HG03521 (cell line): ENCODE measurements around the gene SNRPE.
"Not testable (repeated sequence)": the region's sequence is repeated elsewhere in the genome, so short reads cannot be mapped to it uniquely, and the experiment has no call there.

ENCODE experiments used
- ATAC-seq: cut with Tn5 transposase; IDR thresholded peaks from one replicate; pipeline ENCODE4 v1.9.1; 2021; ENCODE audit warnings: mild to moderate bottlenecking, moderate library complexity; ENCODE audit not compliant: unreplicated experiment

The SNRPE gene

DNA sequence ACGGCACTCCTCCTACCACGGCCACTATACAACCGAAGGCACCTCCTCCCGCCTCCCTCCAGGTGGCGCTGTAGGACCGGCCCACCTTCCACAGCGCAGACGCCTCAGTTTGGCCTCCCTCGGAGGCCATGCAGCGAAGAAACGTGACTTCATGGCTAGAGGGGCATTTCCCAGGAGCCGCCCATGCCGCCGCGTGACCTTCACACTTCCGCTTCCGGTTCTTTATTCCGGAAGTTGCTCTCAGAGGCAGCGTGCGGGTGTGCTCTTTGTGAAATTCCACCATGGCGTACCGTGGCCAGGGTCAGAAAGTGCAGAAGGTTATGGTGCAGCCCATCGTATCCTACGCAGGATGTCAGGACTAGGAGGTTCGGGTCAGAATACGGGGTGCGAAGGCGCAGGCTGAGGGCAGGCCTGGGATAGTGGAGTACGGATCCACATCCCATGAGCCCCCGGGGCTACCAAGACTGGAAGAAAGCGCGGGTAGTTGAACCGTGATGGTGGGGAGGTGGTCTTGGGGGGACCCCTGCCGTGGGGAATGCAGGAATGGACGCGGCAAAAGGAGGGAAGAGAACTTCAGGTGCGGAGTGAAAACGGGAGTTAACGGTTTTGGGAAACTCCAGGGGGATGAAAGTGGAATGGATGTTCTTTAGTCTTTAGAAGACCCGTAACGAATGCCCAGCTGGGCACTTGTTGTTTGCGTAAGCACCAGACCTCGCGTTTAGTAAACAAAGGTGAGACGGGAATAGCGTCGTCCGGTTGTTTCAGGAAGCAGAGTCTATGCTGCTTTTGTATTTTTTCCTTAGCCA, at the start of gene SNRPE:
Gene SNRPE (plus strand): TSS at position 221 of the 806 bp plus-strand sequence. CDS start 61 bp downstream, at position 282.
- peak; percentile 96 for ATAC-seq

DNA sequence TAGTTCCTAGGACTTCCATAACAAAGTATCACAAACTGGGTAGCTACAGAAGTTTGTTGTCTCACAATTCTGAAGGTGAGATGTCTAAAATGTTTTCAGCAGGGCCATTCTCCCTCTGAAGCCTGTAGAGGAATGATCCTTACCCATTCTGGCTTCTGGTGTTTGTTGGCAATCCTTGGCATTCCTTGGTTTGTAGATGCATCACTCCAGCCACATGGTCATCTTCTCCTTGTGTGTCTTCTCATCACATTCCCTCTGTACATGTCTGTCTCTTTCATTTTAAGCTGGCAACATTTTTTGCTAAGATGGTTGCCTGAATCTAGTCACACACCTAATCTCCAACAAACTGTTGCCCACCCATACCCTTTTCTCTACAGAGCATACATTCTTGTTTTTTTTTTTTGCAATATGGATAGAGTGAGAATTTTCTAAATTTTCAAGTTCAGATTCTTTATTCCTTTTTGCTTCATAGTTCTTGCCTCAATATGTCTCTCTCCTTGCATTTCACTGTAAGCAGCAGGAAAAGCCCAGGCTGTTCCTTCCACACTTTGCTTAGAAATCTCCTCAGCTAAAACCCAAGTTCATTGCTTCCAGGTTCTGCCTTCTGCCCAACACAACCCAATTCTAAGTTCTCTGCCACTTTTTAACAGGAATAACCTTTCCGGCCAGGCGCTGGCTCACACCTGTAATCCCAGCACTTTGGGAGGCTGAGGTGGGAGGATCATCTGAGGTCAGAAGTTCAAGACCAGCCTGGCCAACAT, 47.6 kb upstream of the SNRPE start:
- no peak for ATAC-seq

DNA sequence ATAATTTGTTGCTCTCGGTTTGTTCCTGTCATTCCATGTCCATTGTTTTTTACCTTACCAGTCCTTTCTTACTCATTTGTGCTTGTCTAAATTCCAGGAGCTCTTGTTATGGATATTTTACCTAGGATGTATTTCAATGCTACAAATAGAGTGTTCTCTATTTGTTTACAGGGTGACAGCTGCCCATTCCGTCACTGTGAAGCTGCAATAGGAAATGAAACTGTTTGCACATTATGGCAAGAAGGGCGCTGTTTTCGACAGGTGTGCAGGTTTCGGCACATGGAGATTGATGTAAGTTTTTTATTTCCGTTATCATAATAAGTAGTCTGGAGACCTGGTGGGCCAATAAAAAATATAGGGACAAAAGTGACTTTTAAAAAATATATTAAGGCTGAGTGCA, 43.0 kb upstream of the SNRPE start:
- ATAC-seq = no peak

DNA sequence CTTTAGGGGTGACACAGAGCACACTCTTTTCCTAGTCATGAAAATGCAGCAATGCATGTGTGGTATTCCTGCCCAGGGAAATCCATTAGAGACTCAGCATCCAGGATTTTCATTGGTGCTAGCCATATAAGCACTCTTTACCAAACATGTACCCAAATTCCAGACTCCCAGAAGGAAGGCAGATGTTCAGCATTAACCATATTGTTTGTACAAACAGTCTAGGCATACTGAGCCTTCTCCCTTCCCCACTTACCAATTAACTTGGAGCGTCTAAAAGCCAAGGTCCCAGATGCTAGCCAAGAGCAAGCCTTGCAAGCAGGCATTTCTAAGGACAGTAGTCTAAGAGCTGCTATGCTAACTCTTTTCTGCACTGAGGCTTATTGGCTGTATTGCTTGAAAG, 38.1 kb upstream of the SNRPE start:
- no peak for ATAC-seq

DNA sequence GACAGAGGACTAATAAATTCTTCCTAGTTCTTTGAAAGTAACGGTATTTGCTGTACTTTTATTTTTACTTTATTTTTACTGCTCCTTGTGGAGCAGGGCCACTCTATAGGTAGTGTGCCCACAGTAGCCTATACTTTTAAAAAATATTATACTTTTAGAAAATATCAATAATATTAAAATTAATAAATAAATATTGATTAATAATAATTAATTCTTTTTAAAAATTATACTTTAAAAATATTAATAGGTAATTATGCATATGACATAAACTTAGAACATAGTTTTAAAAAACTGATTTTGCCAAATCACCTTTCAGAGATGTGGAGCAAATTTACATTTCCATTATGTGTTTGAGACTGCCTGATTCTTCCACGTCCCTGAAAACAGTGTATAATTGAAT, 35.2 kb upstream of the SNRPE start:
- no peak for ATAC-seq

DNA sequence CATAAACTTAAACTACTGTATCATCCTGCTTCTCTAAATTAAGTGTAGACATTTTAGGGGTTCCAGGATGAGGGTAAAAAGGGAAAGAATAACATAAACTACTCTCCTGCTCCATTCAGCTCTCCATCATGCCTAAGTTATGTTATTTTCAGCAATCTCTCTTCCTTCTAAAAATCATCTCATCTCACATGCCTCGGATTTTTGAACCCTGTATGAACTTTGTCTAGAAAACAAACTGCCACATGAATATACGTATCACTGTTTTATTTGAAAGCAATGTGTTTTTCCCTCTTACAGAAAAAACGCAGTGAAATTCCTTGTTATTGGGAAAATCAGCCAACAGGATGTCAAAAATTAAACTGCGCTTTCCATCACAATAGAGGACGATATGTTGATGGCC, 33.4 kb upstream of the SNRPE start:
- ATAC-seq = no peak

DNA sequence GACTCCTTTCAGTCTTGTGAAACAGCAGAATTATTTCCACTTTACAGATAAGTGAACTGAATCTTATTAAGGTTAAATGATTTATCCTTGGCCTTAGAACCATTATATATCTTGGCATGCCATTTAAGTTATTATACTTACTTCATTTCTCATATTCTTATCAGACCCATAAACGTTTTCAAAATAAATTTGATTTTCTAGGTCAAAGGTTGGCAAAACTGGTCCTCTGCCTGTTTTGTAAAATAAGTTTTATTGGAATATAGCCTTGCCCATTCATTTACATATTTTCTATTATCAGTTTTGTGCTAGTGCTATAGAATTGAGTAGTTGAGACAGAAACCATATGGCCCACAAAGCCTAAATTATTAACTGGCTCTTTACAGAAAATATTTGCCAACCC, 32.9 kb upstream of the SNRPE start:
- ATAC-seq = no peak

DNA sequence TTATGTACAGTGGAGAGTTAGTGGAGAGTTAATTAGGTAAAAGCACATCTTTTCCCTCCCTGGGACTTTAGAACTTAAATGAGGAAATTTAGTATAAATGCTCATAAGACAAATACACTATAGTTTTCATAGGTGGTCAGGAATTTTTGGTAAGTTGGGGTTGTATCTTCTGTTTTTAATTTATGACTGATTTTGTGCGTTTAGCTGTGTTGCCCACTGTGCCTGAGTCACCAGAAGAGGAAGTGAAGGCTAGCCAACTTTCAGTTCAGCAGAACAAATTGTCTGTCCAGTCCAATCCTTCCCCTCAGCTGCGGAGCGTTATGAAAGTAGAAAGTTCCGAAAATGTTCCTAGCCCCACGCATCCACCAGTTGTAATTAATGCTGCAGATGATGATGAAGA, 32.2 kb upstream of the SNRPE start:
- ATAC-seq = not testable (repeated sequence)

DNA sequence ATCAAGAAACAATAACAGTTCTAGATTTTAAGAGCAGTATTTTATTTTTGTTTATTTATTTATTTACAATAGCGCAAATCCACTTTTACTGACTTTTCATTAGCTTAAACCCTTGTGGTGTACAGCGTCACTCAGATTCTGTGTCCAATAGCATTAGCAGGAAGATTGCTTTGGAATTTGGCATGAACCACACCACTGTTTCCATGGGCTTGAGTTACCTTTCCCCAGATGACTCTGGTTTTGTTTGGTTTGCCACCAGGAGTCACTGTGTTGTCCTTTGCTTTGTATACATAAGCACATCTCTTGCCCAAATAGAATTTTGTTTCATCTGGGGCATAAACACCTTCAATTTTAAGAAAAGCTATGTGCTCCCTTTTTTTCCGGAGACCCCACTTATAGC, 25.9 kb upstream of the SNRPE start:
- ATAC-seq = no peak

DNA sequence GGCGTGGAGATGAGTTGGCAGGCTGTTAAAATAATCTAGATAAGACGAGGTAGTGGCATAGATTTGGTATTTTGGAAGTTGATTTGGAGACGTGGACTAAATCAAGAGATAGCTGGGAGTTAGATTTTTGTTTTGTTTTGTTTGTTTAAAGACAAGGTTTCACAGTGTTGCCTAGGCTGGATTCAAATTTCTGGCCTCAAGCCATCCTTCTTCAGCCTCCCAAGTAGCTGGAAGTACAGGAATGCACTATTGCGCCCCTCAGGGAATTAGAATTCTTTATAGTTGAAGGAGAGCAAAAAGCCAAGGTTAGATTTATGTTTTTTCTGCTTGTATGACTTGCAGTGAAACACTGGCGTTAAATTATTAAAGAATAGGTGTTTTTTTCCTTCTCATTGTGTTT, 22.3 kb upstream of the SNRPE start:
- no peak for ATAC-seq

DNA sequence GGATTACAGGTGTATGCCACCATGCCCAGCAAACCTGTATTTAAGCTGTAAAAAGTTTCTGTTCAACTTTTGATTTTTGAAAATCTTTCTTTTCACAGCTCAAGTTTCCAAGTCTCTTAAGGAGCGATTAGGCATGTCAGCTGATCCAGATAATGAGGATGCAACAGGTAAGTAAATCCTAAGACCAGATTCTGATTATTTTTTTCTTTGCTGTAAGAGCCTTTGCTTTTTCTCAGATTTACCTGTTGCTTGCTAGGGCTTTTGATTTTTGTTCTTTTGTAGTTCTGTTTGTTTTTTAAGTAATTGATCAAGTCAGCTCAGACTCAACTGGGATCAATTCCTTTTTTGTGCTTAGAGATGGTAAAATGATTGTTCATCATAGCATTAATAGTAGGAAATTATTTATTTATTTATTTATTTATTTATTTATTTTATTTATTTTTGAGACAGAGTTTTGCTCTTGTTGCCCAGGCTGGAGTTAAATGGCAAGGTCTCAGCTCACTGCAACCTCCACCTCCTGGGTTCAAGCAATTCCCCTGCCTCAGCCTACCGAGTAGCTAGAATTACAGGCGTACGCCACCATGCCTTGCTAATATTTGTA, 21.1 kb upstream of the SNRPE start:
- ATAC-seq = no peak

DNA sequence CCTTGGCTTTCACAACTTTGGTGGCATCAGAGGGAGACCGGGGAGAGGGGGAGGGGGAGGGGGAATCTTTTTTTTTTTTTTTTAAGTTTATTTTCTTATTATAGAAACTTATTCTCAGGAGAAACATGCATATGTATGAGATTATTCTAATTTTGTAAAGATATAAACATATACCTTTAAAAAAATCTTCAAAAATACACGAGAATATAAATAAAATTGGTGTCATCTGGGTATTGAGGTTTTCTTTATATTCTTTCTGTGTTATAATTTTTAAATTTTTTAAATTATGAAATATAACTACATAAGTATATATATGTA, 18.9 kb upstream of the SNRPE start:
- ATAC-seq = no peak

DNA sequence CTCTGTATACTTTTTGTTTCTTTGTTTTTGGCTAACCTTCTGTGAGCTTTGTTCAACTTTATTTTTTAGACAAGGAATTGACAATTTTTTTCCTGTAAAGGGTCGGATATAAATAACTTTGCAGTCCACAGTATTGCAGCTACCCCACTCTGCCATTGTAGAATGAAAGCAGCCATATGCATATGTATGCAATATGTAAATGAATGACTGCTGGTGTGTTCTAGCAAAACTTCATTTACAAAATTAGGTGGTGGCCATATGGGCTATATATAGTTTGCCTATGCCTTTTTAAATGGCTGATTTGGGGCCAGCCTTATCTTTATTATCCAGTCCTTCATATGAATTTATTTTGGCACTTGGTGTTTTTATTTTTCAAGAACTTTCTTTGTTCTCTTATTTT, 18.0 kb upstream of the SNRPE start:
- ATAC-seq = no peak

DNA sequence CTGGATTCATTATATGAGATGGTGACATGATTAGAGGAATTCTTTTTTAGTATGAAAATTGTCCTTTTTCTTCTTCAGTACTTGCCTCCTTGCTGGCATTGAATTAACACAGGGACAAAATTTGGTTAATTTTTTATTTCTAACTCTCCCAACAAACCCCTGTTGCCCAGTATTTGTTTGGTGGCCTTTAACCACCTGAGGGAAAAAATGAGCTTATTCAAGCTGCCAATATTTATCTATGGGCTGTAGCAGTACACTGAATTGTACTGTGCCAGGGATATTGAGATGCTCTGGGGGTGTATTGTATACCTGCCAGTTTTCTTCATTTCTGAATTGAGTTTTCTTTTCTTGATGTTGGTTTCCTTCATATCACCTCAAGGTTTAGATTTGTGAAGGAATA, 8.3 kb upstream of the SNRPE start:
- ATAC-seq = not testable (repeated sequence)

DNA sequence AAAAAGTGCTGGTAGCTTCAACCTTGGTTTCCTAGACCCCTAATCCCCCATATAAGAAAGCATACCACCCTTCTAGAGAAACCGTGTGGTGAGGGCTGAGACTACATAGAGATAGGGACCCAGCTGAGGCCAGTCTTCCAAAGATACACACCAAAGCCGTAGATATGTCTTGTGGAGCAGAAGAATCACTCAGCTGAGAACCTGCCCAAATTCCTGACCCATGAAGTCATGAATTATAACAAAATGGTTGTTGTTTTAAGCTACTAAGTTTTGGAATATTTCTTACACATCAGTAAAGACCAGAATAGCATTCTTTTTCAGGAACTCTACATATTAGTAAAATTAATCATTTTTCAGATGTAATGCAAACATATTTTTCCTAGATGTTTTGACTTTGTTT, 3.3 kb upstream of the SNRPE start:
- ATAC-seq = no peak

DNA sequence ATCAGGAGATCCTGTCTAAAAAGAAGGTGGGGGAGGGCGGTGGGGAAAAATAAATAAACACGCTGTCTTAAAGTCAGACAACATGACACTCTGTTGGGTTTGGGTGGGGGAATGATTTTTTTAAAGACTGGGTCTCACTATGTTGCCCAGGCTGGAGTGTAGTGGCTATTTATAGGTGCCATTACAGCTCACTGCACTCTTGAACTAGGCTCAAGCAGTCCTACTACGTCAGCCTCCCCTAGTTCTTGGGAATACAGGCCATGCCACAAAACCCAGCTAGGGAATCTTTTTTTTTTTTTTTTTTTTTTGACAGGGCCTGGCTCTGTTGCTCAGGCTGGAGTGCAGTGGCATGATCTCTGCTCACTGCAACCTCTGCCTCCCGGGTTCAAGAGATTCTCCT, 2.4 kb upstream of the SNRPE start:
- ATAC-seq = no peak

DNA sequence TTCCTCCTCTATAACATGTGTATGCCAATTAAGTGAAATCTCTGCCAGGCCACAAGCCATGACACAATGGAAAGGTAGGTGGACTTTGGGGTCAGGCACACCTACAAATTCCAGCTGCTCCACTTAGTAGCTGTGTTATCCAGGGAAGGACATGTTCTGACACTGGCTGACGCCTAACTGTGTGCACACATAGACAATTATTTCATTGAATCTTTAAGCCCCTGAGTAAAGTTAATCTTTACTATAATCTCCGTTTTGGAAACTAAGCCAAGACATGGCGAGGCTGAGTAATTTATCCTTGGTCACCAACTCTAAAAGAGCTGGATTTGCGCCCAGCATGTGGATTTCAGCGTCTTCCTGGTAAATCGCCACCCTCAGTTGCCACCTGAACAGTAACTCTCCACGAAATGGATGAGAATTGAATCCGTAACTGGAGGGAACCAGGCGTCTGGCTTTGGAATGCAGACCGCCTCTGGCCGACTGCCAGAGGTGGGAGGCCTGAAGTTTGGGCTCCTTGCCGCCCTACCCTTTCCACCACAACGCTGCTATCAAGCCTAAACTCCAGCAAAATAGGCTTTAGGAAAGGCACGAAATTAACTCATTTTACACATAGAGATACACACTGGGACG, 888 bp upstream of the SNRPE start:
- ATAC-seq = no peak

DNA sequence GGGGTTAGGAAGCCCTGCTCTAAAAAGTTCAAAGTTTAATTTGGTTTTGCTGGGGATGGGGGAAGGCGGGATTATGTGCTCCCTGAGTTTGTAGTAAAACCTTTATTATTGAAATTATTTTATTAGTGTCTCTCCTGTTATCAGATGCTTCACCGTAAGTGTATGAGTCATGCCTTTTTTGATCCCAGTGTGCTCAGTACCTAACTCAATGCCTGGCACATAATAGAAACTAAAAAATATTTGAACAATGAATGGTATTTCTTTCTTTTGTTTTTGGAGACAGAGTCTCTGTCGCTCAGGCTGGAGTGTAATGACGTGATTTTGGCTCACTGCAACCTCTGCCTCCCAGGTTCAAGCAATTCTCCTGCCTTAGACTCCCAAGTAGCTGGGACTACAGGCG, 6.4 kb downstream of the SNRPE start:
- ATAC-seq = no peak

DNA sequence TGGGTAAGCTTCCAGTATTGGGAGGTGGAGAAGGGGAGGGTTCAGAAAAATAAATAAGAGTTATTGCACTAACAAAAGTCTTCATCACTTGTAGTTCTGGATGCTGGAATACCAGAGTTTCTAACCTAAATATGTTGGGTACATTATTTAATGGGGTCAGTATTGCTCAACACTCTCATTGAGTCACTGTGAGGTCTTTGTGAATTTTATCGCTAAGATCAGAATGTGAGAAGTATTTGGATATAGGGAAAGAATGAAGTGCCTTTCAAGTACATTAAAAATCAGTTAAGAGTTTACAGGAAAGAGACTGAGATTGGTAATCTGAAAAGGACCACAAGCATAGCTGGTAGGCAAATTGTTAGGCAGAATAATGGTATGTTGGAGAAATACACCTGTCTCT, 8.8 kb downstream of the SNRPE start:
- no peak for ATAC-seq

DNA sequence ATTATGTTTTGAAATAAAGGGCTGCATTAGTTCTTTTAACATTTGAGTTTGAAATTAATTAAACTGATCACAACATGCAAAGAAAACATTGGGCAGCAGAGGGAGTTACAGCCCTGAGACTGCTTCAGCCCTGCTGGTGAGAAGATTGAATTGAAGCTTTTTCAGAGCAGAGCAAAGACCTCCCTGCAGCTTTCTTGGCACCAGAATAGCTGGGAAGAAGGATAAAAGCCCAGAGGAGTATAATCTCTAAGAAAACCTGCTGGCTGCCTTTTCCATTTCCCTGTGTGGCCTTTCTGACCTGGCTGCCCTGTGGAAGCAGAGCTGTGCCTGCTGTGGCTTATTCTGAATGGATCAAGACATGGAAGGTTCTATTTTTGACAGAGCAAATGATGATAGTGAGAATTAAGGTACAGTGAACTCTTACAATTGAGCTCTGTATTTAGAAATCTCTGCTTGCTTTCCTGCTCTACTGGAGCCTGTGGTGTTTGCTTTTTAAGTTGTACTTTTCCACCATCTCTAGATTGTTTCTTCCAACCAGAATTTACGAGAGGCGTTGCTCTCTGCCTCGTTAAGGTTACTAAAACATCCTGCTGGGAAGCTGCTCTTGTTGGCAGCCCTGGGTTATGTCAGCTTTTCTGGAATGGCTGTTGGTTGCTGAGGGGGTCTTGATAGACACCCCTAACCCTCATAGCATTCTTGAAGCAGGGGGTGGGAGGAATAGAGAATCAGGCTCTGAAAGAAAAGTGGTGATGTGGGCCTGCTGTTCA, 9.9 kb downstream of the SNRPE start:
- no peak for ATAC-seq

DNA sequence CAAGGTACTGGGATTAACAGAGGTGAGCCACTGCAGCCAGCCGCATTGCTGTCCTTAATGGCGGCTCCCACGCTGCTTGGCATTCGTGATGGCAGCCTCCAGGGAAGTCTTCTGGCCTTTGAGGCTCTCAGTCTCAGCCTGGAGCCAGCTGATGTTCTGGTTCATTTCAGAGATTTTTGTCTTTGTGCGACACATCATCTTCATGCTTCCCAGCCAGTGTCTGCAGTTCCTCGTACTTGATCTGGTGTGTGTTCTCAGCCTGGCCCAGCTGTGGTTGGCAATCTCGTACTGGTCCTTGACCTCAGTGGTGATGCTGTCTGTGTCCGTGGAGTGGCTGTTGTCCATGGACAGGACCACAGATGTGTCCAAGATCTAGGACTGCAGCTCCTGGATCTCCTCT, 11.7 kb downstream of the SNRPE start:
- no peak for ATAC-seq
